ENCODE results near the gene DCHS1. TPM values are rescaled to one million over a fixed set of nuclear protein-coding genes. Genes with fewer than 3 reads are reported as not detected.

DCHS1 gene
- total and polyA plus RNA-seq, 9 of the 15 experiments (the other 6 are each of a cell fraction or from before 2014, with no cell fraction given): 0.04 to 0.49 (median 0.14) TPM; not detected in 2

DNA sequence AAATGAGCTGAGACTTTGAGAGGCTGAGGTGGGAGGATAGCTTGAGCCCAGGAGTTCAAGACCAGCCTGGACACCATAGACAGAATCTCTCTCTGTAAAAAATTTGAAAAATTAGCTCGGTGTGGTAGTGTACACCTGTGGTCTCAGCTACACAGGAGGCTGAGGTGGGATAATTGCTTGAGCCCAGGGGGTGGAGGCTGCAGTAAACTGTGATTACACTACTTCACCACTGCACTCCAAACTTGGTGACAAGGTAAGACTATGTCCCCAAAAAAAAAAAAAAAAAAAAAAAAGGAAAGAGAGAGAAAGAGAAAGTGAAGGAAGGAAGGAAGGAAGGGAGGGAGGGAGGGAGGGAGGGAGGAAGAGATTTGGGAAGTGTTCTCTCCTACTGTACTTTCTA lies 77.5 kb downstream of the DCHS1 start:
- 40% methylated on average over 1 of the region's 1 CpG for WGBS (ENCODE audit: insufficient coverage, low coverage, missing lambda C conversion rate)
- TF ChIP-seq POLR2A (conservative IDR thresholded peaks at IDR 0.05) (no peak), ZSCAN32 (CRISPR knock-in tag; IDR thresholded peaks at IDR 0.05) (no peak), TBL1XR1 (IDR thresholded peaks at IDR 0.05; ENCODE audit: low read length in 2 of 2) (no peak), ZNF318 (IDR thresholded peaks at IDR 0.05; ENCODE audit: borderline replicate concordance in 1 of 2, low read depth in 1 of 2) (no peak), RBM14 (IDR thresholded peaks at IDR 0.05; ENCODE audit: borderline replicate concordance, insufficient read depth, low read depth, low read length) (no peak), HMGN3 (IDR thresholded peaks at IDR 0.05; ENCODE audit: borderline replicate concordance, extremely low read depth, insufficient read length, low read depth, low read length) (no peak), JUN (IDR thresholded peaks at IDR 0.05; ENCODE audit: borderline replicate concordance, low read depth, low read length) (no peak), JUN (CRISPR knock-in tag; IDR thresholded peaks at IDR 0.05; ENCODE audit: borderline replicate concordance) (no peak), DLX4 (CRISPR knock-in tag; IDR thresholded peaks at IDR 0.05) (no peak), ZZZ3 (IDR thresholded peaks at IDR 0.05) (no peak), ZNF398 (CRISPR knock-in tag; IDR thresholded peaks at IDR 0.05) (no peak), SRSF3 (IDR thresholded peaks at IDR 0.05; ENCODE audit: insufficient read depth, low read length) (no peak), NCOA6 (IDR thresholded peaks at IDR 0.05) (no peak)

More for the DNA sequence above, 77.5 kb downstream of the DCHS1 start:
- no peak overlapping the region for H3K4me2 ChIP-seq (ENCODE audit: insufficient read depth, low read length)
- intact Hi-C loops (cut with micrococcal nuclease): no loop called here
- no peak overlapping the region for H3K9ac ChIP-seq (ENCODE audit: insufficient read depth in 1 of 2, low read depth in 2 of 2, low read length in 2 of 2)
- CTCF ChIA-PET (ENCODE audit: low intra/inter-chr PET ratio): no interaction called here
- no peak overlapping the region for H3K4me3 ChIP-seq
- H3K4me1 ChIP-seq (replicated peaks in 1 of 2; ENCODE audit: control insufficient read depth in 2 of 2, insufficient read depth in 2 of 2, low read length in 2 of 2): peaks cover 0 to 8% of the 10 kb centered on the region in 2 experiments; a peak in 3 of 5 replicates
- FAIRE-seq (no peak), DNase-seq (ENCODE audit: extremely low read depth in 1 of 4, low spot score in 3 of 4) (no peak), ATAC-seq (peak; percentile 80)
- in situ Hi-C loops (cut with MboI): no loop called here
- no peaks in the 10 kb centered on the region for H4K20me1 ChIP-seq (replicated peaks; ENCODE audit: control insufficient read depth, insufficient read depth, low read length)
- H2AFZ ChIP-seq (ENCODE audit: low read depth, low read length): no peak overlapping the region
- no peak overlapping the region for H3K27ac ChIP-seq (ENCODE audit: extremely low read depth, low read depth, low read length)
- peaks cover 4% of the 10 kb centered on the region; the same call in 1 of the 2 replicates for H3K9me3 ChIP-seq (replicated peaks; ENCODE audit: control insufficient read depth, insufficient read depth, low read depth, low read length)
- H3K27me3 ChIP-seq (ENCODE audit: control insufficient read depth in 2 of 2, insufficient read depth in 2 of 2, low read length in 2 of 2): no peaks in the 10 kb centered on the region
- POLR2A ChIA-PET: no interaction called here
- no peaks in the 10 kb centered on the region for H3K9me1 ChIP-seq (ENCODE audit: control insufficient read depth, insufficient read depth, low read length)
- H3K36me3 ChIP-seq (ENCODE audit: control insufficient read depth, insufficient read depth, low read length): no peaks in the 10 kb centered on the region
- no peaks in the 10 kb centered on the region for H3K79me2 ChIP-seq (ENCODE audit: control insufficient read depth, insufficient read depth, low read length)
- BruUV-seq (replicated peaks): no TSS peak

All from K562 (cell line).